ENCODE results near the gene BCL2L11.

The BCL2L11 gene

DNA sequence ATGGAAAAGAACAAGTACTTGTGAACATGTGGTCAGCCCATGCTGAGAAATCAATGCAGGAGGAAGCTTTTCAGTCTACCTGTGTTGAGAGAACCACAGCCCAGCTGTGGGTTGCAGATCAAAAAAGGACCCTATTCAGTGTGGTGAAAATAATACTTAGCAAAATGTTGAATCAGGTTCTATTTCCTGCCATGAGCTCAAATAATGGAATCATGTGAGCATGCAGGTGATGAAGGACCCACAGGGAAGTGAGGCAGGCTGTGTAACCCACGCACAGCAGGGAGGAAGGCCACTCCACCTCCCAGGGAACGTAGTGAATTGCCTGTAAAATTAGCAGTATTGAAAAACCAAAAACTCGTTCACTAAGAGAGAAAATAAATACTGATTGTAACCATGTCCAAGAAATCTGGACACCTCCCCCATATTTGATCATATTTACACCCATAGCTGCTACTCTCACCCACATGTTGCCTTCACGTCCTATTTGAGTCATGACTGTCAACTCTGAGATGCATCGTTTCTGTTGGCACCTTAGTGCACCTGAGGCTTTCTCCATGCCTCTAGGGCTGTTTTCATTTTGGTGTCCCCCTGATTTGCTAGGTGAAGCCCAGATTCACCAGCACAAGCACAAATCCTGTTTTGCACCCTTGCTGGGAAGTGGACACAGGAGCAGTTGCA, 20.5 kb upstream of the BCL2L11 start:
- Histone ChIP-seq H3K9me3 (ENCODE audit: low read depth, low read length) (no peaks in the 10 kb centered on the region), H3K4me3 (no peak overlapping the region), H3K9ac (ENCODE audit: insufficient read length) (no peak overlapping the region), H3K36me3 (ENCODE audit: insufficient read depth, low read length) (no peaks in the 10 kb centered on the region), H3K27ac (no peak overlapping the region)
- DNase-seq (ENCODE audit: low read depth, low spot score), result no peak
- TF ChIP-seq FOXP2 (optimal IDR thresholded peaks at IDR 0.05; ENCODE audit: control extremely low read depth, extremely low read length, insufficient read depth) (no peak), EZH2 (IDR thresholded peaks at IDR 0.05) (no peak), POLR2AphosphoS5 (IDR thresholded peaks at IDR 0.05; ENCODE audit: borderline replicate concordance, low read depth, low read length) (no peak)

DNA sequence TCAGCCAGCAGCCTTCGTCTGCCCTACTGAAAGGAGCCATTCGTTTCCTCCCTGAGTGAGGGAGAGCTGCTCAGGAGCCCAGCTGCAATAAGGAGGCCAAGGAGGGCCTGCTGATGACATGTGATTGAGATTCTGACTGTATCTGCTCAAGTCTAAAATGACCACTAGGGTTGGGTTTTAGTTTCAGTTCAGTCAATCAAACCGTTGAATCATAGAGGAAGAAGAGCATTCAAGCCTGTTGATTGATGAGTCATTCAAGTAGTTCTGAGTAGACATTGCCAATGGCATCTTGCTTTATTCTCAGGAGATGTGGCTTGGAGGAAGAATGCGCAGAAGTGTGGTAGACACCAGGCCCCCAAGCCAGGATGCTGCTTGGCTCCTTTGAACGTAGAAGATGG, 19.9 kb upstream of the BCL2L11 start:
- DNase-seq (ENCODE audit: low read depth, low spot score), result no peak
- H3K9ac ChIP-seq (ENCODE audit: insufficient read length), result no peak overlapping the region

DNA sequence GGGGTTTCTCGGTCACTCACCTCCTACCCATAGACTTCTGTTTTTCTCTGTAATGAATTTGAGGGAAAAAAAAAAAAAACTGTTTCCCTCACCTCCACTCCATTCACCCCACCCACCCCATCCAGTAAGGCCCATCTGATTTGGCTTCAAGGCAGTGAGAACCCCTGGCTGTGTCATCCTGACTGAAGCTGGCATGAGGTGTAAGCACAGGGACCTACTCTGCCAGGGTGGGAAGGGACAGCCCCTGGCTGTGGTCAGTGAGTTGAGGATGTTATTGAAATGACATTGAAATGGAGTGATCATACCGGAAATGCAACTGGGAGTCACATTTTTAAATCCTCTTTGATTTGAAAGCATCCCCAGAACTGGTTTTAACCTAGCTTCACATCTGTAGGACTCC, 19.1 kb upstream of the BCL2L11 start:
- no peaks in the 10 kb centered on the region for H3K9me3 ChIP-seq (ENCODE audit: low read depth, low read length)
- H3K4me3 ChIP-seq, result no peak overlapping the region
- H3K36me3 ChIP-seq (ENCODE audit: insufficient read depth, low read length), result no peaks in the 10 kb centered on the region
- TF ChIP-seq POLR2AphosphoS5 (IDR thresholded peaks at IDR 0.05; ENCODE audit: borderline replicate concordance, low read depth, low read length), result no peak
- no peak for TF ChIP-seq FOXP2 (optimal IDR thresholded peaks at IDR 0.05; ENCODE audit: control extremely low read depth, extremely low read length, insufficient read depth)
- no peak for TF ChIP-seq EZH2 (IDR thresholded peaks at IDR 0.05)
- no peak overlapping the region for H3K27ac ChIP-seq
- no peak overlapping the region for H3K9ac ChIP-seq (ENCODE audit: insufficient read length)
- DNase-seq (ENCODE audit: low read depth, low spot score), result no peak

More for the DNA sequence above, 19.9 kb upstream of the BCL2L11 start:
- no peak for TF ChIP-seq FOXP2 (optimal IDR thresholded peaks at IDR 0.05; ENCODE audit: control extremely low read depth, extremely low read length, insufficient read depth)
- no peak for TF ChIP-seq EZH2 (IDR thresholded peaks at IDR 0.05)
- no peak for TF ChIP-seq POLR2AphosphoS5 (IDR thresholded peaks at IDR 0.05; ENCODE audit: borderline replicate concordance, low read depth, low read length)
- no peak overlapping the region for H3K27ac ChIP-seq
- no peaks in the 10 kb centered on the region for H3K9me3 ChIP-seq (ENCODE audit: low read depth, low read length)
- no peak overlapping the region for H3K4me3 ChIP-seq
- H3K36me3 ChIP-seq (ENCODE audit: insufficient read depth, low read length), result no peaks in the 10 kb centered on the region

DNA sequence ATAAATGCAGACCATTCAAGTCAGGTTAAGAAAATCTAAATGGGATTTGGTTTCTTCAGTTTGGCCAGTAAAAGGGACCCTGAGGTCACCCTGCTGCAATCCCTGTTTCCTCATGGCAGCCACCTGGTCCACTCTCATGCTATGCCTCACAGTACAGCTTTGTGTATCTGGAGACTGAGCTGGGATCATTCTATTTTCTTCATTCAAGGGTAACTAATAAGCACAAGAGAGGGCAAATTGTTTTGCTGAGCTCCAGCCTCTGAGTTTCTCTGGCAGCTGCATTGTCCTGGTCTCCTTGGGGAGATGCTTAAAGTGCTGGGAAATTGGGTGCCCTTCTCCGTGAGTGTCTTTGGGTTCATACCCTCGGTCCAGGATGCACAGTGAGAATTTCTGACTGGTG, 18.5 kb upstream of the BCL2L11 start:
- Histone ChIP-seq H3K9me3 (ENCODE audit: low read depth, low read length) (no peaks in the 10 kb centered on the region), H3K4me3 (no peak overlapping the region), H3K36me3 (ENCODE audit: insufficient read depth, low read length) (no peaks in the 10 kb centered on the region), H3K27ac (no peak overlapping the region), H3K9ac (ENCODE audit: insufficient read length) (no peak overlapping the region)
- no peak for TF ChIP-seq POLR2AphosphoS5 (IDR thresholded peaks at IDR 0.05; ENCODE audit: borderline replicate concordance, low read depth, low read length)
- TF ChIP-seq EZH2 (IDR thresholded peaks at IDR 0.05), result no peak
- no peak for TF ChIP-seq FOXP2 (optimal IDR thresholded peaks at IDR 0.05; ENCODE audit: control extremely low read depth, extremely low read length, insufficient read depth)
- DNase-seq (ENCODE audit: low read depth, low spot score), result no peak

DNA sequence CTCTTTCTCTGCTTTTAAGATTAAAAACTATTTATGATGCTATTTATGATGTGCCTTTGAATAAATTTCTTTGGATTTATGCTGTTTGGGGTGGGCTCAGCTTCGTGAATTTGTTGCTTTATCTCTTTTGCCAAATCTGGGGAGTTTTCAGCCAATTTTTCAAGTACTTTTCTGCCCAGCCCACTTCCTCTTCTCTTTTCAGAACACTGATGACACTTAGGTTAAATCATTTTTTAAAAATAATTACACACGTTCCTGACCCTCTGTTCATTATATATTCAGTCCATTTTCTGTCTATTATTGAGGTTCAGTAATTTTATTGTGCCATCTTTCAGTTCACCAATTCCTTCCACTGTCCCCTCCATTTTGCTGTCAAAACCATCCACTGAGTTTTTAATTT, 14.8 kb upstream of the BCL2L11 start:
- H3K4me3 ChIP-seq, result no peak overlapping the region
- DNase-seq (ENCODE audit: low read depth, low spot score), result no peak
- H3K9ac ChIP-seq (ENCODE audit: insufficient read length), result no peak overlapping the region
- TF ChIP-seq EZH2 (IDR thresholded peaks at IDR 0.05), result no peak
- no peak for TF ChIP-seq FOXP2 (optimal IDR thresholded peaks at IDR 0.05; ENCODE audit: control extremely low read depth, extremely low read length, insufficient read depth)
- no peaks in the 10 kb centered on the region for H3K36me3 ChIP-seq (ENCODE audit: insufficient read depth, low read length)
- no peak overlapping the region for H3K27ac ChIP-seq
- no peaks in the 10 kb centered on the region for H3K9me3 ChIP-seq (ENCODE audit: low read depth, low read length)

DNA sequence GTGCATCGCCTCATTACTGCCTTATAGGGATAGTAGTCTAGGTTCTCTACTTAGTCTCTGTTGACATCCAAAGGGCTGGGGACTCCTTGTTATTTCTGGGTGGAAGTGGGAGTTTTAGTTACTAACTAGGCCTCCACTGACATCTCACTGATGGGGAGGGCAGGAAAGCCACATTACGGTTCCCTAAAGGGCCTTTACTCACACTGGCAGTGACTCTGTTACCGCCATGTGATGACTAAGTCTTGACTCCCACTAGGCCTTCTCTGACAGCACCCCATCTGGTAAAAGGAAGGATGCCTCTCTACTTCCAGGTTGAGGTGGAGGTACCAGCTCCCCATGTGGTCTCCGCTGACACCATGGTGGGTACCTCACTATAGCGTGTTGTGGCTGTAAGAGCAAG, 14.0 kb upstream of the BCL2L11 start:
- no peak for TF ChIP-seq EZH2 (IDR thresholded peaks at IDR 0.05)
- no peak for DNase-seq (ENCODE audit: low read depth, low spot score)
- Histone ChIP-seq H3K9me3 (ENCODE audit: low read depth, low read length) (no peaks in the 10 kb centered on the region), H3K4me3 (no peak overlapping the region), H3K36me3 (ENCODE audit: insufficient read depth, low read length) (no peaks in the 10 kb centered on the region), H3K27ac (no peak overlapping the region), H3K9ac (ENCODE audit: insufficient read length) (no peak overlapping the region)

DNA sequence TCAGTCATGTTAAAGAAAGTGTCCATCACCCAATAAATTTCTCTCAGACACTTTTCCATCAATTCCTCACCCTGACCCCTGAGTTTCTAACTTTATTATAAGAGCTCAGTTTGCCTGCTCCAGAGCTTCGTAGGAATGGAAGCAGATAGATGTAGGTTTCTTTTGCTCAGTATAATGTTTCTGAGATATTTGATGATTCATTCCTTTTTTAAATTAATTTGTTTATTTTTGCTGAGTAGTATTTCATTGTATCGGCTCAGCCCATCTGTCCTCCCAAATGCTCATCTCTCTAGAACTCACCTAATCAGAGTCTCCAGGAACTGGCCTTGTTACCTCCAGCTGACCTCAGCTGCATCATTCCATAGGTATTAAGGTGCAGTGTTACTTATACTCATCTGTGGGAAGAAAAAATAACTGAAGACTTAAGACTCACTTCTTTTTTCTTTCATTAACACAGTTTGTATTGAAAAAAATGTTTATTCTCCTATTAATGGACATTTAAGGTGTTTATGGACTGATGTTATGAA, 11.9 kb upstream of the BCL2L11 start:
- no peaks in the 10 kb centered on the region for H3K9me3 ChIP-seq (ENCODE audit: low read depth, low read length)
- no peak for DNase-seq (ENCODE audit: low read depth, low spot score)
- no peak overlapping the region for H3K4me3 ChIP-seq
- H3K9ac ChIP-seq (ENCODE audit: insufficient read length), result no peak overlapping the region
- no peak overlapping the region for H3K27ac ChIP-seq
- TF ChIP-seq POLR2AphosphoS5 (IDR thresholded peaks at IDR 0.05; ENCODE audit: borderline replicate concordance, low read depth, low read length) (no peak), EZH2 (IDR thresholded peaks at IDR 0.05) (no peak)
- H3K36me3 ChIP-seq (ENCODE audit: insufficient read depth, low read length), result no peaks in the 10 kb centered on the region

DNA sequence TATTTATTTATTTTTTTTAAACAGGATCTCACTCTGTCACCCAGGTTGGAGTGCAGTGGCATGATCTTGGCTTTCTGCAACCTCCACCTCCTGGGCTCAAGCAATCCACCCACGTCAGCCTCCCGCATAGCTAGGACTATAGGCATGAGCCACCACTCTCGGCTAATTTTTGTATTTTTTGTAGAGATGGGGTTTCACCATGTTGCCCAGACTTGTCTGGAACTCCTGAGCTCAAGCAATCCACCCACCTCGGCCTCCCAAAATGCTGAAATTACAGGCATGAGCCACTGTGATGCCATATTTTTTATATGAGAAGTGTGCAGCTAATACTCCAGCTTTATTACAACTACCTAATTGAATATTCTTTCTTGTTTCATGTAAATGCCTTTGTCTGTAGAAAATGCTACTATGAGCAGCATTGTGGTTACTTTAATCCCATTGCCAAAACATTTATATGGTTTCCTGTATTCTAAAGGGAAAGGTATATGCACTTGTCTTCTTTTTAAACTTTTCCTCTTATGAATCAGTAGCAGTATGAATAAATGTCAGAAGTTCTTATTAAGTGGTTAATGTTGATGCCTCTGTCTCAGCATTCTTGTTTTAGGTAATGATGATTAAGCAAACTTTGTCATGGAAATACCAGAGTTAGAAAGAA, 9.5 kb upstream of the BCL2L11 start:
- Histone ChIP-seq H3K27ac (no peak overlapping the region), H3K9ac (ENCODE audit: insufficient read length) (no peak overlapping the region), H3K9me3 (ENCODE audit: low read depth, low read length) (no peaks in the 10 kb centered on the region), H3K36me3 (ENCODE audit: insufficient read depth, low read length) (no peaks in the 10 kb centered on the region), H3K4me3 (no peak overlapping the region)
- no peak for DNase-seq (ENCODE audit: low read depth, low spot score)
- TF ChIP-seq FOXP2 (optimal IDR thresholded peaks at IDR 0.05; ENCODE audit: control extremely low read depth, extremely low read length, insufficient read depth) (no peak), POLR2AphosphoS5 (IDR thresholded peaks at IDR 0.05; ENCODE audit: borderline replicate concordance, low read depth, low read length) (no peak), EZH2 (IDR thresholded peaks at IDR 0.05) (no peak)

DNA sequence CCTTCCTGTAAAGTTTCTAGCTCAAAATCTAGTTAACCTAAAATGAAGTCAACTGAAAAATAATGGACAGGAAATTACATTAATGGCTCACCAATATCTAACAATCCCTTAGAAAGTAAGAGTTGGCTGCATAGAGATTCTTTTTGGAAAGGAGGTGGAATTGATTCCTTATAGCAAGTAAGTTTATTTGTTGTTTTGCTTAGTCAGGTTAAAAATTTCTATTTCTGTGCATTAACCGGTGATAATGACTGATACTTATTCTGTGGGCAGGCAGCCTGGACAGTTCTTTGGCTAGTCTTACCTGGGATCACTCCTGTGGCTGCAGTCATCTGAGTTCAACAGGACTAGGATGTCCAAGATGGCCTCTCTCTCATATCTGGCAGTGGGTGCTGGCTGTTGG, 6.9 kb upstream of the BCL2L11 start:
- no peaks in the 10 kb centered on the region for H3K36me3 ChIP-seq (ENCODE audit: insufficient read depth, low read length)
- H3K4me3 ChIP-seq, result no peak overlapping the region
- H3K27ac ChIP-seq, result no peak overlapping the region
- H3K9ac ChIP-seq (ENCODE audit: insufficient read length), result no peak overlapping the region
- TF ChIP-seq POLR2AphosphoS5 (IDR thresholded peaks at IDR 0.05; ENCODE audit: borderline replicate concordance, low read depth, low read length), result no peak
- no peak for TF ChIP-seq EZH2 (IDR thresholded peaks at IDR 0.05)
- TF ChIP-seq FOXP2 (optimal IDR thresholded peaks at IDR 0.05; ENCODE audit: control extremely low read depth, extremely low read length, insufficient read depth), result no peak
- DNase-seq (ENCODE audit: low read depth, low spot score), result no peak
- H3K9me3 ChIP-seq (ENCODE audit: low read depth, low read length), result no peaks in the 10 kb centered on the region
